OCI-LY3 (cell line): Measurements from ENCODE around the gene ENC1.

Source experiments
- H2AFZ ChIP-seq: fragments of 200-600, 300-600 bp; shearing (Covaris generic); 2 replicates; pipeline ENCODE4 v1.6.0; 2014; ENCODE audit warnings: antibody characterized with exemption, low read depth, low read length
- H3K27ac ChIP-seq: fragments of 200-600, 300-600 bp; sonication (generic); 2 replicates; pipeline ENCODE4 v1.5.1; 2014; ENCODE audit warnings: mild to moderate bottlenecking, low read length, moderate library complexity, mixed read lengths
- H3K27me3 ChIP-seq: fragments of 200-600, 300-600 bp; sonication (generic); 2 replicates; pipeline ENCODE4 v1.6.1; 2014; ENCODE audit warnings: low read depth, low read length, mixed read lengths
- H3K36me3 ChIP-seq: fragments of 200-600, 300-600 bp; sonication (generic); replicated peaks from 2 replicates; pipeline ENCODE3; 2014; ENCODE audit warnings: low read depth, low read length, mixed read lengths
- H3K4me1 ChIP-seq: fragments of 300-600, 200-600 bp; sonication (generic); 2 replicates; pipeline ENCODE4 v1.6.1; 2014; ENCODE audit warnings: low read length, mixed read lengths
- H3K4me2 ChIP-seq: fragments of 200-600, 300-600 bp; sonication (generic); 2 replicates; pipeline ENCODE4 v1.6.1; 2014; ENCODE audit warnings: low read length, mixed read lengths
- H3K4me3 ChIP-seq: fragments of 300-600, 200-600 bp; sonication (generic); 2 replicates; pipeline ENCODE4 v1.5.1; 2014; ENCODE audit warnings: antibody characterized with exemption, mild to moderate bottlenecking, low read length, moderate library complexity
- H3K79me2 ChIP-seq: fragments of 300-600, 200-600 bp; shearing (Covaris generic); 2 replicates; pipeline ENCODE4 v1.6.1; 2014; ENCODE audit warnings: mild to moderate bottlenecking, low read length, mixed read lengths
- H3K9ac ChIP-seq: fragments of 300-600, 200-600 bp; shearing (Covaris generic); 2 replicates; pipeline ENCODE4 v1.6.0; 2014; ENCODE audit warnings: mild to moderate bottlenecking, low read length, moderate library complexity
- H3K9me3 ChIP-seq: fragments of 200-600, 300-600 bp; shearing (Covaris generic); 2 replicates; pipeline ENCODE4 v1.6.1; 2014; ENCODE audit warnings: low read length, mixed read lengths; ENCODE audit not compliant: insufficient read depth
- H4K20me1 ChIP-seq: fragments of 200-600, 300-600 bp; sonication (generic); 2 replicates; pipeline ENCODE4 v1.6.1; 2016; ENCODE audit warnings: low read length, mixed read lengths; ENCODE audit not compliant: insufficient read depth
- CTCF ChIP-seq: fragments of 200-600, 300-600 bp; sonication (generic); IDR thresholded peaks from 2 replicates; pipeline ENCODE4 v1.5.1; 2014; ENCODE audit warnings: antibody characterized with exemption, low read length, low read depth
- EZH2phosphoT487 ChIP-seq: fragments of 200-600 bp; shearing (Covaris generic); IDR thresholded peaks from 2 replicates; pipeline ENCODE4 v1.6.1; 2018; ENCODE audit warnings: antibody characterized with exemption, mixed run types, low read depth

ENC1 gene

GRCh38 chr5:74639807-74640449 is 600 bp downstream of the ENC1 start:
- Histone ChIP-seq H4K20me1 (peaks cover 11% of the 10 kb centered on the region; the same call in 1 of the 2 replicates), H3K4me2 (peak overlapping the region; percentile 98), H3K4me3 (peak overlapping the region; percentile 92), H3K27me3 (peaks cover 36% of the 10 kb centered on the region), H3K27ac (no peak overlapping the region), H3K9me3 (no peaks in the 10 kb centered on the region), H3K9ac (peak overlapping the region; percentile 51; the same call in 1 of the 2 replicates), H3K79me2 (no peaks in the 10 kb centered on the region), H3K4me1 (peaks cover 17% of the 10 kb centered on the region), H3K36me3 (no peaks in the 10 kb centered on the region), H2AFZ (peak overlapping the region; percentile 66; the same call in 1 of the 2 replicates)
- TF ChIP-seq EZH2phosphoT487 (no peak), CTCF (no peak)

- Histone ChIP-seq H3K4me1 (peaks cover 17% of the 10 kb centered on the region), H3K27ac (no peak overlapping the region), H2AFZ (no peak overlapping the region), H3K36me3 (no peaks in the 10 kb centered on the region), H4K20me1 (peaks cover 11% of the 10 kb centered on the region; the same call in 1 of the 2 replicates), H3K9me3 (no peaks in the 10 kb centered on the region), H3K27me3 (peaks cover 36% of the 10 kb centered on the region), H3K4me2 (peak overlapping the region; percentile 98), H3K79me2 (no peaks in the 10 kb centered on the region), H3K9ac (peak overlapping the region; percentile 51; the same call in 1 of the 2 replicates), H3K4me3 (peak overlapping the region; percentile 92)
- TF ChIP-seq CTCF: no peak
- no peak for TF ChIP-seq EZH2phosphoT487
These were observed 1.3 kb downstream of the ENC1 start for GRCh38 chr5:74638970-74639806.

- H4K20me1 ChIP-seq: peaks cover 11% of the 10 kb centered on the region; the same call in 1 of the 2 replicates
- H3K9ac ChIP-seq: no peak overlapping the region
- no peak for TF ChIP-seq EZH2phosphoT487
- TF ChIP-seq CTCF: no peak
- no peak overlapping the region for H2AFZ ChIP-seq
- H3K4me3 ChIP-seq: no peak overlapping the region
- H3K27ac ChIP-seq: no peak overlapping the region
- H3K4me2 ChIP-seq: peak overlapping the region; percentile 98
- H3K79me2 ChIP-seq: no peaks in the 10 kb centered on the region
- H3K9me3 ChIP-seq: no peaks in the 10 kb centered on the region
- H3K27me3 ChIP-seq: peaks cover 35% of the 10 kb centered on the region
- peaks cover 17% of the 10 kb centered on the region for H3K4me1 ChIP-seq
- no peaks in the 10 kb centered on the region for H3K36me3 ChIP-seq
These were observed 2.0 kb downstream of the ENC1 start for GRCh38 chr5:74638544-74638969.

- Histone ChIP-seq H3K36me3 (no peaks in the 10 kb centered on the region), H4K20me1 (peaks cover 11% of the 10 kb centered on the region; the same call in 1 of the 2 replicates), H3K4me3 (no peak overlapping the region), H2AFZ (no peak overlapping the region), H3K27ac (no peak overlapping the region), H3K4me1 (peaks cover 30% of the 10 kb centered on the region), H3K9ac (no peak overlapping the region), H3K4me2 (no peak overlapping the region), H3K79me2 (no peaks in the 10 kb centered on the region), H3K9me3 (no peaks in the 10 kb centered on the region), H3K27me3 (peaks cover 33% of the 10 kb centered on the region)
- TF ChIP-seq CTCF (no peak), EZH2phosphoT487 (no peak)
These were observed 4.0 kb downstream of the ENC1 start for GRCh38 chr5:74636552-74636951.
